Thyroid gland (tissue), 4 donors: ENCODE results near the gene NUMBL. TPM values are rescaled to one million over a fixed set of nuclear protein-coding genes. Genes with fewer than 3 reads are reported as not detected.

Experiments
- DNase-seq, 2 donors: peaks; one replicate each; pipeline ENCODE4 v3.0.0-alpha.2; 2019
- H3K27ac ChIP-seq, 3 donors: fragments of 200-600 bp; sonication (generic); 1 replicate in 2 of 3; 2 replicates in 1 of 3; pipeline ENCODE4 v1.5.1; 2016 to 2019; ENCODE audit warnings: mild to moderate bottlenecking in 1 of 3, moderate library complexity in 1 of 3
- H3K27me3 ChIP-seq: fragments of 200-600 bp; sonication (generic); one replicate; pipeline ENCODE4 v1.5.1; 2019
- H3K36me3 ChIP-seq, 2 donors: fragments of 200-600 bp; sonication (generic); one replicate each; pipeline ENCODE4 v1.5.1; 2016 to 2019
- H3K4me1 ChIP-seq, 2 donors: fragments of 200-600 bp; sonication (generic); one replicate each; pipeline ENCODE4 v1.5.1; 2017 to 2019
- H3K4me3 ChIP-seq, 3 donors: fragments of 200-600 bp; sonication (generic); replicated peaks in 1 of 3; 1 replicate in 2 of 3; 2 replicates in 1 of 3; pipeline ENCODE4 v1.5.1; 2016; ENCODE audit warnings: mild to moderate bottlenecking in 1 of 3
- H3K9me3 ChIP-seq: fragments of 200-600 bp; sonication (generic); one replicate; pipeline ENCODE4 v1.5.1; 2017
- CTCF ChIP-seq, 6 experiments: fragments of 200-600 bp in 3 of 6; fragments of 450-650 bp in 3 of 6; sonication (generic) in 3 of 6; IDR thresholded peaks; one replicate each; pipeline ENCODE4 v1.5.1; 2016 to 2019; ENCODE audit warnings: antibody characterized with exemption in 6 of 6, mild to moderate bottlenecking in 2 of 6, inconsistent platforms in 1 of 6, moderate library complexity in 1 of 6
- POLR2A ChIP-seq, 2 donors: fragments of 450-650 bp; IDR thresholded peaks; one replicate each; pipeline ENCODE4 v1.6.1; 2017; ENCODE audit warnings: antibody characterized with exemption in 2 of 2, mild to moderate bottlenecking in 2 of 2, moderate library complexity in 1 of 2
- WGBS, 2 donors: methylation state at CpG; one replicate each; pipeline ENCODE4 v1.1.5; 2017; 5-methylcytosine and 5-hydroxymethylcytosine counted together
- intact Hi-C: fragments of 100-400 bp; cut with DNase I; formaldehyde crosslinking; loops from one replicate; pipeline ENCODE4 v1.15.1; 2023
- total RNA-seq, 4 donors: library from RNA; depleted of rRNA; stranded (reverse); fragments of >200 nt; gene quantifications; one replicate each; pipeline ENCODE4 v1.2.3, GENCODE V29; 2016

NUMBL gene
- total RNA-seq, 4 donors from 2014 or later = 14.2 to 22.5 (median 17.0) TPM

- Histone ChIP-seq H3K27me3 (no peaks in the 10 kb centered on the region), H3K4me1 (peaks cover 10 to 16% of the 10 kb centered on the region in 2 donors), H3K27ac (no peak overlapping the region), H3K9me3 (no peaks in the 10 kb centered on the region), H3K36me3 (peaks cover 0 to 12% of the 10 kb centered on the region in 2 donors), H3K4me3 (no peak overlapping the region)
- WGBS, 2 donors = 85 to 86% methylated on average over 4 of the region's 4 CpGs
- intact Hi-C loops = no loop called here
- DNase-seq = no peak
- no peak for TF ChIP-seq POLR2A (IDR thresholded peaks at IDR 0.05)
- no peak for TF ChIP-seq CTCF (IDR thresholded peaks at IDR 0.05)
These were observed 3.4 kb upstream of the NUMBL start for GRCh38 chr19:40693896-40694295.

- no peak for TF ChIP-seq CTCF (IDR thresholded peaks at IDR 0.05)
- TF ChIP-seq POLR2A (IDR thresholded peaks at IDR 0.05) = no peak
- H3K27me3 ChIP-seq = no peaks in the 10 kb centered on the region
- intact Hi-C loops = no loop called here
- WGBS, 2 donors = 94% methylated on average over 8 to 9 of the region's 11 CpGs
- DNase-seq = no peak
- H3K4me3 ChIP-seq = no peak overlapping the region
- peaks cover 10 to 16% of the 10 kb centered on the region in 2 donors for H3K4me1 ChIP-seq
- H3K9me3 ChIP-seq = no peaks in the 10 kb centered on the region
- H3K36me3 ChIP-seq = peaks cover 0 to 12% of the 10 kb centered on the region in 2 donors
- no peak overlapping the region for H3K27ac ChIP-seq
These were observed 2.8 kb upstream of the NUMBL start for GRCh38 chr19:40693150-40693788.

- no peaks in the 10 kb centered on the region for H3K27me3 ChIP-seq
- 91 to 92% methylated on average over 10 to 14 of the region's 14 CpGs for WGBS, 2 donors
- TF ChIP-seq POLR2A (IDR thresholded peaks at IDR 0.05) = no peak
- TF ChIP-seq CTCF (IDR thresholded peaks at IDR 0.05) = no peak
- no peak overlapping the region for H3K27ac ChIP-seq
- H3K4me1 ChIP-seq = peaks cover 10 to 16% of the 10 kb centered on the region in 2 donors
- H3K4me3 ChIP-seq = no peak overlapping the region
- DNase-seq = no peak
- intact Hi-C loops = no loop called here
- peaks cover 0 to 12% of the 10 kb centered on the region in 2 donors for H3K36me3 ChIP-seq
- H3K9me3 ChIP-seq = no peaks in the 10 kb centered on the region
These were observed 1.7 kb upstream of the NUMBL start for GRCh38 chr19:40692212-40692551.

- peak overlapping the region; percentile 39 to 72 (median 60) for H3K27ac ChIP-seq
- peaks cover 0 to 12% of the 10 kb centered on the region in 2 donors for H3K36me3 ChIP-seq
- WGBS, 2 donors = 79 to 92% methylated on average over 17 to 21 of the region's 24 CpGs
- H3K27me3 ChIP-seq = no peaks in the 10 kb centered on the region
- peaks cover 10 to 16% of the 10 kb centered on the region in 2 donors for H3K4me1 ChIP-seq
- H3K9me3 ChIP-seq = no peaks in the 10 kb centered on the region
- TF ChIP-seq CTCF (IDR thresholded peaks at IDR 0.05) = no peak
- TF ChIP-seq POLR2A (IDR thresholded peaks at IDR 0.05) = no peak
- peak; percentile 19 to 27 for DNase-seq
- H3K4me3 ChIP-seq = peak overlapping the region in 1 of 3 donors; percentile 83
- intact Hi-C loops = no loop called here
These were observed 1.2 kb upstream of the NUMBL start for GRCh38 chr19:40691421-40692211.
